GM23338 (cell line): ENCODE measurements around the gene FBXW7. TPM values are rescaled to one million over a fixed set of nuclear protein-coding genes. Genes with fewer than 3 reads are reported as not detected.

Source experiments
- ATAC-seq: fragments of 200-7000 bp; cut with Tn5 transposase; 3 replicates; pipeline ENCODE4 v1.9.1; 2020
- DNase-seq: peaks from one replicate; pipeline ENCODE4 v3.0.0-alpha.2; 2015; ENCODE audit warnings: low spot score
- H2AFZ ChIP-seq: fragments of 200-600 bp; sonication (generic); 2 replicates; pipeline ENCODE4 v1.8.0; 2016; ENCODE audit warnings: antibody characterized with exemption, mild to moderate bottlenecking, moderate library complexity
- H3F3A ChIP-seq: fragments of 200-600 bp; sonication (generic); replicated peaks from 2 replicates; pipeline ENCODE4 v1.8.0; 2017; ENCODE audit warnings: antibody characterized with exemption, mixed run types, low read depth
- H3K27ac ChIP-seq: fragments of 200-600 bp; sonication (generic); 2 replicates; pipeline ENCODE4 v1.6.1; 2016; ENCODE audit warnings: low read depth
- H3K27me3 ChIP-seq: fragments of 200-600 bp; sonication (generic); 2 replicates; pipeline ENCODE4 v1.8.0; 2016; ENCODE audit warnings: mild to moderate bottlenecking, mixed run types, moderate library complexity; ENCODE audit not compliant: insufficient read depth
- H3K36me3 ChIP-seq: fragments of 200-600 bp; sonication (generic); 2 replicates; pipeline ENCODE4 v1.8.0; 2016; ENCODE audit warnings: mild to moderate bottlenecking; ENCODE audit not compliant: insufficient read depth
- H3K4me1 ChIP-seq: fragments of 200-600 bp; sonication (generic); 2 replicates; pipeline ENCODE4 v1.8.0; 2016; ENCODE audit warnings: mild to moderate bottlenecking, moderate library complexity; ENCODE audit not compliant: insufficient read depth
- H3K4me2 ChIP-seq: fragments of 200-600 bp; sonication (generic); 2 replicates; pipeline ENCODE4 v1.7.1; 2017; ENCODE audit warnings: mixed run types
- H3K4me3 ChIP-seq: fragments of 200-600 bp; sonication (generic); 2 replicates; pipeline ENCODE4 v1.6.1; 2016; ENCODE audit warnings: mixed run types
- H3K79me2 ChIP-seq: fragments of 200-600 bp; sonication (generic); replicated peaks from 2 replicates; pipeline ENCODE4 v1.8.0; 2017; ENCODE audit warnings: mild to moderate bottlenecking; ENCODE audit not compliant: insufficient read depth
- H3K9me2 ChIP-seq: fragments of 200-600 bp; sonication (generic); 2 replicates; pipeline ENCODE4 v1.8.0; 2017; ENCODE audit not compliant: insufficient read depth
- H4K20me1 ChIP-seq: fragments of 200-600 bp; sonication (generic); replicated peaks from 2 replicates; pipeline ENCODE4 v1.8.0; 2017; ENCODE audit warnings: mild to moderate bottlenecking; ENCODE audit not compliant: insufficient read depth
- H3K27ac Mint-ChIP-seq: 2 replicates; pipeline ENCODE4 v1.8.0; 2020; ENCODE audit warnings: inconsistent platforms, mild to moderate bottlenecking, moderate library complexity, mixed read lengths
- H3K27me3 Mint-ChIP-seq: 3 replicates; pipeline ENCODE4 v1.8.0; 2022; ENCODE audit warnings: low read depth, mild to moderate bottlenecking, moderate library complexity, mixed read lengths, inconsistent platforms; ENCODE audit not compliant: insufficient read depth, poor library complexity
- H3K36me3 Mint-ChIP-seq: 3 replicates; pipeline ENCODE4 v1.8.0; 2021; ENCODE audit warnings: low read depth, mild to moderate bottlenecking, inconsistent platforms, moderate library complexity, mixed read lengths
- H3K4me1 Mint-ChIP-seq: 3 replicates; pipeline ENCODE4 v1.8.0; 2020; ENCODE audit warnings: mild to moderate bottlenecking, inconsistent platforms, mixed read lengths
- H3K4me3 Mint-ChIP-seq: 3 replicates; pipeline ENCODE4 v1.8.0; 2021; ENCODE audit warnings: moderate library complexity, mild to moderate bottlenecking, inconsistent platforms, mixed read lengths
- H3K9me3 Mint-ChIP-seq: 3 replicates; pipeline ENCODE4 v1.8.0; 2020; ENCODE audit warnings: moderate library complexity, mild to moderate bottlenecking, inconsistent platforms, mixed read lengths
- CREB1 ChIP-seq: fragments of 250-450 bp; sonication (Bioruptor Pico); IDR thresholded peaks from 2 replicates; pipeline ENCODE4 v1.5.0; 2020; ENCODE audit warnings: low read depth, mild to moderate bottlenecking, moderate library complexity
- CTCF ChIP-seq, 2 experiments: fragments of 200-600 bp in 1 of 2; sonication (generic) in 1 of 2; conservative IDR thresholded peaks; 2 replicates each; pipeline versions ENCODE4 v1.5.1 to v1.6.1; 2016 to 2017; ENCODE audit warnings: antibody characterized with exemption in 2 of 2, low read depth in 2 of 2, mild to moderate bottlenecking in 2 of 2, moderate library complexity in 1 of 2
- EZH2phosphoT487 ChIP-seq: fragments of 200-600 bp; sonication (generic); IDR thresholded peaks from one replicate; pipeline ENCODE4 v1.8.1; 2018; ENCODE audit warnings: antibody characterized with exemption; ENCODE audit not compliant: unreplicated experiment
- POLR2AphosphoS5 ChIP-seq: IDR thresholded peaks from 2 replicates; pipeline ENCODE4 v1.6.1; 2016; ENCODE audit warnings: antibody characterized with exemption, low read depth
- STAT1 ChIP-seq: IDR thresholded peaks from one replicate; pipeline ENCODE4 v1.6.1; 2016; ENCODE audit warnings: antibody characterized with exemption; ENCODE audit not compliant: unreplicated experiment
- ZNF114 ChIP-seq: fragments of 250-450 bp; sonication (Bioruptor Pico); IDR thresholded peaks from 2 replicates; pipeline ENCODE4 v1.5.0; 2020; ENCODE audit warnings: mild to moderate bottlenecking, moderate library complexity
- polyA plus RNA-seq: library from polyadenylated mRNA; unstranded; fragments of >200 nt; fragmentation: Nextera tagmentation; extraction: Ambion mirVana; gene quantifications from 2 replicates; pipeline ENCODE4 v1.2.1, GENCODE V29; 2016
- total RNA-seq: library from RNA; depleted of rRNA; stranded (reverse); fragments of >200 nt; shearing (Covaris generic); gene quantifications from 2 replicates; pipeline ENCODE4 v1.2.3, GENCODE V29; 2014
- TF ChIP-seq, protein P1 (sequence below): IDR thresholded peaks from one replicate; pipeline ENCODE4 v1.6.1; 2018; ENCODE audit warnings: antibody characterized with exemption; ENCODE audit not compliant: unreplicated experiment
- TF ChIP-seq, protein P2 (sequence below): IDR thresholded peaks from 2 replicates; pipeline ENCODE4 v1.6.1; 2016; ENCODE audit warnings: antibody characterized with exemption

The FBXW7 gene
- total and polyA plus RNA-seq, 2 experiments from 2014 or later, result 25.8 to 34.7 TPM

DNA sequence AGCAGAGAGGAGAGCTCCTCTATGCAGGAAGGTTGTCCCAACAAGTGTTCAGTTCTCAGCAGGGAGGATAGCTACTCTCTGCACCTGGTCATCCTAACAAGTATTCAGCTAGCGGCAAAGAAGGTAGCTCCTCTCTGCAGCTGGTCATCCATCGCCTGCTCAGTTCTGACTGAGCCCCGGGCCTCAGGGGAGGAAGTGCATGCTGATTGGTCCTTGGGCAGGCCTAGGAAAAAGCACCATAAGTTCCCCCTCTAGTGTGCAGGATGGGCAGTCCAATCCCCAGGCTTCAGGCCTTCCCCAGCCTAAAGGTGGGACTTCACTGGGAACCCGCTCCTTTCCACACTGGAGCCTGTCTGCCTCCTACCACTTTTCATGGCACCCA lies 4.4 kb upstream of the FBXW7 start:
- DNase-seq (peak; percentile 35), ATAC-seq (no peak; the same call in 2 of the 3 replicates)
- H3K79me2 ChIP-seq, result peaks cover 31% of the 10 kb centered on the region
- no peak overlapping the region for H3K4me2 ChIP-seq
- H3K4me1 ChIP-seq, result peaks cover 5% of the 10 kb centered on the region
- H3K9me3 Mint-ChIP-seq, result peaks cover 14% of the 10 kb centered on the region; the same call in 2 of the 3 replicates
- no peaks in the 10 kb centered on the region for H3F3A ChIP-seq
- H3K36me3 ChIP-seq, result no peaks in the 10 kb centered on the region; the same call in none of the 2 replicates
- no peaks in the 10 kb centered on the region for H3K9me2 ChIP-seq
- H4K20me1 ChIP-seq, result no peaks in the 10 kb centered on the region
- H3K27me3 Mint-ChIP-seq, result peaks cover 8% of the 10 kb centered on the region
- H3K4me3 ChIP-seq, result no peak overlapping the region
- no peaks in the 10 kb centered on the region for H3K27me3 ChIP-seq
- peaks cover 17% of the 10 kb centered on the region for H3K4me1 Mint-ChIP-seq
- peaks cover 24% of the 10 kb centered on the region for H3K36me3 Mint-ChIP-seq
- 0 out of 4 replicates have a peak, but pooled peaks of 1 of the 2 experiments have one; percentile 4 for TF ChIP-seq CTCF (conservative IDR thresholded peaks at IDR 0.05; ENCODE audit: low read depth in 2 of 2)
- TF ChIP-seq, protein P1, sequence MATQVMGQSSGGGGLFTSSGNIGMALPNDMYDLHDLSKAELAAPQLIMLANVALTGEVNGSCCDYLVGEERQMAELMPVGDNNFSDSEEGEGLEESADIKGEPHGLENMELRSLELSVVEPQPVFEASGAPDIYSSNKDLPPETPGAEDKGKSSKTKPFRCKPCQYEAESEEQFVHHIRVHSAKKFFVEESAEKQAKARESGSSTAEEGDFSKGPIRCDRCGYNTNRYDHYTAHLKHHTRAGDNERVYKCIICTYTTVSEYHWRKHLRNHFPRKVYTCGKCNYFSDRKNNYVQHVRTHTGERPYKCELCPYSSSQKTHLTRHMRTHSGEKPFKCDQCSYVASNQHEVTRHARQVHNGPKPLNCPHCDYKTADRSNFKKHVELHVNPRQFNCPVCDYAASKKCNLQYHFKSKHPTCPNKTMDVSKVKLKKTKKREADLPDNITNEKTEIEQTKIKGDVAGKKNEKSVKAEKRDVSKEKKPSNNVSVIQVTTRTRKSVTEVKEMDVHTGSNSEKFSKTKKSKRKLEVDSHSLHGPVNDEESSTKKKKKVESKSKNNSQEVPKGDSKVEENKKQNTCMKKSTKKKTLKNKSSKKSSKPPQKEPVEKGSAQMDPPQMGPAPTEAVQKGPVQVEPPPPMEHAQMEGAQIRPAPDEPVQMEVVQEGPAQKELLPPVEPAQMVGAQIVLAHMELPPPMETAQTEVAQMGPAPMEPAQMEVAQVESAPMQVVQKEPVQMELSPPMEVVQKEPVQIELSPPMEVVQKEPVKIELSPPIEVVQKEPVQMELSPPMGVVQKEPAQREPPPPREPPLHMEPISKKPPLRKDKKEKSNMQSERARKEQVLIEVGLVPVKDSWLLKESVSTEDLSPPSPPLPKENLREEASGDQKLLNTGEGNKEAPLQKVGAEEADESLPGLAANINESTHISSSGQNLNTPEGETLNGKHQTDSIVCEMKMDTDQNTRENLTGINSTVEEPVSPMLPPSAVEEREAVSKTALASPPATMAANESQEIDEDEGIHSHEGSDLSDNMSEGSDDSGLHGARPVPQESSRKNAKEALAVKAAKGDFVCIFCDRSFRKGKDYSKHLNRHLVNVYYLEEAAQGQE, result no peak
- no peak overlapping the region for H3K4me3 Mint-ChIP-seq
- H3K27ac Mint-ChIP-seq, result no peak overlapping the region
- no peak overlapping the region for H3K27ac ChIP-seq
- H2AFZ ChIP-seq, result no peak overlapping the region

- peaks cover 1% of the 10 kb centered on the region; the same call in 1 of the 2 replicates for H4K20me1 ChIP-seq
- DNase-seq (peak; percentile 27), ATAC-seq (no peak)
- H3K9me2 ChIP-seq, result no peaks in the 10 kb centered on the region
- no peak overlapping the region for H2AFZ ChIP-seq
- H3F3A ChIP-seq, result no peaks in the 10 kb centered on the region
- H3K27me3 ChIP-seq, result no peaks in the 10 kb centered on the region
- Mint-ChIP-seq H3K4me3 (no peak overlapping the region), H3K27ac (no peak overlapping the region), H3K4me1 (peaks cover 17% of the 10 kb centered on the region), H3K27me3 (peaks cover 8% of the 10 kb centered on the region), H3K9me3 (peaks cover 14% of the 10 kb centered on the region; the same call in 2 of the 3 replicates), H3K36me3 (peaks cover 24% of the 10 kb centered on the region)
- H3K36me3 ChIP-seq, result no peaks in the 10 kb centered on the region; the same call in none of the 2 replicates
- peaks cover 36% of the 10 kb centered on the region for H3K79me2 ChIP-seq
- H3K4me1 ChIP-seq, result peaks cover 5% of the 10 kb centered on the region
- no peak overlapping the region for H3K4me2 ChIP-seq
- no peak overlapping the region for H3K4me3 ChIP-seq
- no peak overlapping the region for H3K27ac ChIP-seq
- TF ChIP-seq, protein P2, sequence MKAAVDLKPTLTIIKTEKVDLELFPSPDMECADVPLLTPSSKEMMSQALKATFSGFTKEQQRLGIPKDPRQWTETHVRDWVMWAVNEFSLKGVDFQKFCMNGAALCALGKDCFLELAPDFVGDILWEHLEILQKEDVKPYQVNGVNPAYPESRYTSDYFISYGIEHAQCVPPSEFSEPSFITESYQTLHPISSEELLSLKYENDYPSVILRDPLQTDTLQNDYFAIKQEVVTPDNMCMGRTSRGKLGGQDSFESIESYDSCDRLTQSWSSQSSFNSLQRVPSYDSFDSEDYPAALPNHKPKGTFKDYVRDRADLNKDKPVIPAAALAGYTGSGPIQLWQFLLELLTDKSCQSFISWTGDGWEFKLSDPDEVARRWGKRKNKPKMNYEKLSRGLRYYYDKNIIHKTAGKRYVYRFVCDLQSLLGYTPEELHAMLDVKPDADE, result no peak
- TF ChIP-seq CREB1 (CRISPR knock-in tag), result no peak
- TF ChIP-seq STAT1, result no peak
- TF ChIP-seq POLR2AphosphoS5, result no peak
- TF ChIP-seq ZNF114 (CRISPR knock-in tag), result no peak
- TF ChIP-seq EZH2phosphoT487, result no peak
Observed at GRCh38 chr4:152539556-152540292, 3.8 kb upstream of the FBXW7 start.
